Activated naive CD8-positive, alpha-beta T cell treated with anti-CD3 and anti-CD28 coated beads for 36 hours (primary cell): ENCODE data around the gene ALMS1. TPM values are rescaled to one million over a fixed set of nuclear protein-coding genes. Genes with fewer than 3 reads are reported as not detected.
"Not testable (repeated sequence)": the region's sequence is repeated elsewhere in the genome, so short reads cannot be mapped to it uniquely, and the experiment has no call there.

Source experiments
- DNase-seq: peaks from one replicate; pipeline ENCODE4 v3.0.0; 2021
- H3K27ac Mint-ChIP-seq: one replicate; pipeline ENCODE4 v1.8.0; 2022; ENCODE audit warnings: mild to moderate bottlenecking, moderate library complexity, mixed read lengths
- H3K27me3 Mint-ChIP-seq: one replicate; pipeline ENCODE4 v1.8.0; 2022; ENCODE audit warnings: mild to moderate bottlenecking, mixed read lengths
- H3K36me3 Mint-ChIP-seq: one replicate; pipeline ENCODE4 v1.8.0; 2021; ENCODE audit warnings: mild to moderate bottlenecking, mixed read lengths
- H3K4me1 Mint-ChIP-seq: one replicate; pipeline ENCODE4 v1.8.0; 2021; ENCODE audit warnings: mixed read lengths
- H3K4me3 Mint-ChIP-seq: one replicate; pipeline ENCODE4 v1.8.0; 2022; ENCODE audit warnings: mild to moderate bottlenecking, moderate library complexity, mixed read lengths
- H3K9me3 Mint-ChIP-seq: one replicate; pipeline ENCODE4 v1.8.0; 2022; ENCODE audit warnings: mixed read lengths
- total RNA-seq, 2 experiments: library from RNA; stranded (reverse); gene quantifications; one replicate each; pipeline ENCODE4 v1.2.3, GENCODE V29; 2021

Gene ALMS1
- total RNA-seq, 2 experiments from 2014 or later, result 18.3 to 23.5 TPM

DNA sequence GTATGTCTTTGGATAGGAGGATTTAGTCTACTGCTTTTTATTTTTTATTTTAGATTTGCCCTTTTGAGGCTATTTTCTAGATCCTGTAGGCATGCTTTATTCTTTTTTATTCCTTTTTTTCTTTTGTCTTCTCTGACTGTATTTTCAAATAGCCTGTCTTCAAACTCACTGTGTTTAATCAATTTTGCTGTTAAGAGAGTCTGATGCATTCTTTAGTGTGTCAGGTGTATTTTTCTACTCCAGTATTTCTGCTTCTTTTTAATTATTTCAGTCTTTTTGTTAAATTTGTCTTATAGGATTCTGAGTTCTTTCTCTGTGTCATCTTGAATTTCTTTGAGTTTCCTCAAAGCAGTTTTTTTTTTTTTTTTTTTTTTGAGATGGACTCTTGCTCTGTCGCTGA is 143.1 kb downstream of the ALMS1 start:
- H3K36me3 Mint-ChIP-seq, result peaks cover 86% of the 10 kb centered on the region
- no peak for DNase-seq
- H3K27me3 Mint-ChIP-seq, result no peaks in the 10 kb centered on the region
- no peak overlapping the region for H3K27ac Mint-ChIP-seq
- H3K4me1 Mint-ChIP-seq, result peaks cover 2% of the 10 kb centered on the region
- peaks cover 46% of the 10 kb centered on the region for H3K9me3 Mint-ChIP-seq
- H3K4me3 Mint-ChIP-seq, result no peak overlapping the region

DNA sequence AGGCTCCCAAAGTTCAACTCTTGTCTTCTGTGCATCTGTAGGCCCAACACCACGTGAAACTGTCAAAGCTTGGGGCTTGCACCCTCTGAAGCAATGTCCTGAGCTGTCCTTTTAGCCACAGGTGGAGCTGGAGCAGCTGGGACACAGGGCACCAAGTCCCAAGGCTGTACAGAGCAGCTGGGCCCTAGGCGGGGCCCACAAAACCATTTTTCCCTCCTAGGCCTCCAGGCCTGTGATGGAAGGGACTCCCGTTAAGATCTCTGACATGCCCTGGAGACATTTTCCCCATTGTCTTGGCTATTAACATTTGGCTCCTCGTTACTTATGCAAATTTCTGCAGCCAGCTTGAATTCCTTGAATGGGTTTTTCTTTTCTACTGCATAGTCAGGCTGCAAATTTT is 145.1 kb downstream of the ALMS1 start:
- H3K27ac Mint-ChIP-seq, H3K4me3 Mint-ChIP-seq, DNase-seq, H3K27me3 Mint-ChIP-seq, H3K4me1 Mint-ChIP-seq: not testable (repeated sequence)
- Mint-ChIP-seq H3K36me3 (peaks cover 84% of the 10 kb centered on the region), H3K9me3 (peaks cover 36% of the 10 kb centered on the region)

DNA sequence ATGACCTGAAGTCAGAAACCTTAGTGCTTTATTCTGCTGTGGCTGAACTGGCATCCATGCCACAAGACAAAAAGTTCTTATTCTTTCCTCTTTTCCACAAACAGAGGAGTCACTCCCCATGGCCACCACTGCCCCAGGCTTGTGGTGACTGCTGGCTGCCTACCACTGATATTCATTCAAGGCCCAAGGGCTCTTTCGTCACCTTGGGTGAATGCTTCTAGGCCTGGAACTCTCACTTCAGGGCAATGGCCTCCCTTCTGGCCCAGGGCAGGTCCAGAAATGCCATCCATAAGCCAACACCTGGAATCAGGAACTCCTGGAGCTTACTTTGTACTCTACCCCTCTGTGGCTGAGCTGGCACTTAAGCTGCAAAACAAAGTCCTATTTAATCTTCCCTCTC is 146.7 kb downstream of the ALMS1 start:
- no peak overlapping the region for H3K4me3 Mint-ChIP-seq
- no peak for DNase-seq
- peaks cover 24% of the 10 kb centered on the region for H3K9me3 Mint-ChIP-seq
- peaks cover 84% of the 10 kb centered on the region for H3K36me3 Mint-ChIP-seq
- H3K27me3 Mint-ChIP-seq, result no peaks in the 10 kb centered on the region
- H3K27ac Mint-ChIP-seq, result no peak overlapping the region
- H3K4me1 Mint-ChIP-seq, result peaks cover 2% of the 10 kb centered on the region

DNA sequence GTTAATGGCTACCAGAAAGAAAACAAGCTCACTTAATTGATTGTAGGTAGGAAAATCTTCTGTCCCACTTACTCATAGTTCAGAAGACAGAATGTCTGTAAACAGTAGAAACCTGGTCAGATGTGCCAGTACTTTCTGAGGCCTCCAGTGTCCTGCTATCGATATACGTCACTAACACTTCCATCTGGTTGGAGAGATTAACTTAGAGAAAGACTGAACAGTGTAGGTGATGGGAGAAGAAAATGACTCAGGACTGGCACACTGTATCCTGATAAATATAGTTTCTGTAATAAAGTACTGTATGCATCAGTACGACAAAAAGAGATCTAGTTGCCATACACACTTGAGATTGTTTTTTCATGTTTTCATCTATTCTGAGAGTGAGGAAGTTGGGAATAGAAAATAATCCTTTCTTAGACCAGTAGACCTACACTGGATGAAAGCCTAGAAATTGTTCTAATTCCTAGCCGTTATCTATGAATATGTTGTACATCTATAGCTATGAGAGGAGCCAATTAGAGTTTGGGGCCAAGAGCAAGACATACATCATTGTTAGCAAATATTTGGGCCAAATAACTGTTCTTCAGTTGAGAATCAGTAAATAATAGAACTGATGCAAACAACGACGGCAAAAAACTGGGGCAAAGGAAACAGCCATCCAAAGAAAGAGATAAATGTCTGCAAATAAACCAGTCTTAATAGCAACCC is 150.7 kb downstream of the ALMS1 start:
- DNase-seq, result no peak
- Mint-ChIP-seq H3K4me3 (no peak overlapping the region), H3K36me3 (peaks cover 66% of the 10 kb centered on the region), H3K4me1 (no peaks in the 10 kb centered on the region), H3K27ac (no peak overlapping the region), H3K27me3 (no peaks in the 10 kb centered on the region), H3K9me3 (peaks cover 19% of the 10 kb centered on the region)

DNA sequence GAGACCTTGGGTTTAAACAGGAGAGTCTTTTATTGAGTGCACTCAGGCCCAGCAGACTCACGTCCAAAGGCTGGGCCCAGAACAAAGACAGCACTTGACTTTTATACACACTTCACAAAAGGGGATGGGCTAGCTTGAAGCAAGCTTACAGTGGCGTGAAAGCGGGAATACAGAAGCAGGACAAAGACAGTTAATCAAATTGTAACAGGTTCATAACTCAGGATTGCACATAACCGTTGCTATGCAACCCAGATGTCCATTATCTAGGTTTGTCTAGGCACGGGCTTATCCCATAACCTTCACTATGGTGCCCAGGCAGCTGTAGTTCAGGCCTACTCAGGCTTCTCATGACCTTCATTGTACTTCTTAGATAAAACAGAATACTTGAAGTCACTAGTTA is 175.2 kb downstream of the ALMS1 start:
- not testable (repeated sequence) for H3K4me3 Mint-ChIP-seq, H3K9me3 Mint-ChIP-seq, H3K27me3 Mint-ChIP-seq, H3K4me1 Mint-ChIP-seq, DNase-seq, H3K27ac Mint-ChIP-seq
- peaks cover 15% of the 10 kb centered on the region for H3K36me3 Mint-ChIP-seq

DNA sequence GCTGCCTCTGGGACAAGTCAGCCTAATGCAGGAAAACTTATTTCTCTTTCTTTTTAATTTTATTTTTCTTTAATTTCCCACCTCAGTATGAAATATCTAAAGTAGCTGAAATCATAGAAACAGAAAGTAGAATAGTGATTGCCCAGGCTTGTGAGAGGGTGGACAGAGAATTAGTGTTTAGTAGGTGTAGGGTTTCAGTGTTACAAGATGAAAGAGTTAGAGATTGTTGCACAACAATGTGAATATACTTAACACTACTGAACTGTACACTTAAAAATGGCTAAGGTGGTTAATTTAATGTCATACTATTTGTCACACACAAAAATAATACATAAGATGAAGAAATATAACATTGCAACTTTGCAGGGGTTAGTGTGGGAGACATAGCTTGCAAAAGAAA is 175.8 kb downstream of the ALMS1 start:
- no peak overlapping the region for H3K4me3 Mint-ChIP-seq
- no peak for DNase-seq
- peaks cover 3% of the 10 kb centered on the region for H3K4me1 Mint-ChIP-seq
- peaks cover 18% of the 10 kb centered on the region for H3K36me3 Mint-ChIP-seq
- no peaks in the 10 kb centered on the region for H3K9me3 Mint-ChIP-seq
- H3K27me3 Mint-ChIP-seq, result no peaks in the 10 kb centered on the region
- no peak overlapping the region for H3K27ac Mint-ChIP-seq

DNA sequence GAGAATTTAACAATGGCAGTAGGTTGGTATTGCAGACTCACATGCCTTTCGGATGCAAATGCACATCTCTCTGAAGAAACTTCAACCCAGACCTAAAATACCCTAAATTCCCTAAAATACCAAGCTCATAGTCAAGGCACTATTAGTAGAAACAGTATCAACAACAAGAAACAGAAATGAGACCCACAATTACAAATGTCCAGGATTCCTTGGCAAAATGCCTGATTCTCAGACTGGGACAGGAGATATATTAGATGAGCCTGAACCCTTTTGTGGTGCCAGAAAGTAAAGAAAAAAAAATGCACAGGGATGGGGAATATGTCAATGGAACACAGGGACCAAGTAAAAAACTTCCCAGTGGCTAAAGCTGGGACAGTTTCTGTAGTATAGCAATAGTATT is 179.3 kb downstream of the ALMS1 start:
- peaks cover 10% of the 10 kb centered on the region for H3K36me3 Mint-ChIP-seq
- no peak overlapping the region for H3K4me3 Mint-ChIP-seq
- no peaks in the 10 kb centered on the region for H3K9me3 Mint-ChIP-seq
- H3K27ac Mint-ChIP-seq, result no peak overlapping the region
- peaks cover 3% of the 10 kb centered on the region for H3K4me1 Mint-ChIP-seq
- no peak for DNase-seq
- no peaks in the 10 kb centered on the region for H3K27me3 Mint-ChIP-seq

DNA sequence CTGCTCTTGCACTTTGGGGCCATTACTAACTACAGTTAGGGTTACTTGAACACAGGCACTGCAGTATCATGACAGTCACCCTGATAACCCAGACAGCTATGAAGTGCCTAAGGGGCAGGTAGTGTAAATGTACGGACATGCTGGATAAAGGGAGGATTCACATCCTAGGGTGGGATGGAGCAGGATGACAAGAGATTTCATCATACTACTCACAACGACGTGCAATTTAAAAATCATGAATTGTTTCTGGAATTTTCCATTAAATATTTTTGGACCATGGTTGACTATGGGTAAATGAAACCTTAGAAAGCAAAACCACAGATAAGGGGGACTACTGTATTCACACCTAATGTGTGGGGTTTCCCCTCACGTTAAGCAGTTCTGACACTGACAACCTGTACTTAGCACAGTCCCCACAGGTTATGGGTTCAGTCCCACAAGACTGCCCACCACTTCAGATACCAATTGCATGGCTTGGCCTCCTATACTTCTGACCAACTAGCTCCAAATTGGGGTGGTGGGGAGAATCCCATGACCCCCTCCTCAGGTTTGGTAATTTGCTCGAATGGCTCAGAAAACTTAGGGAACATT is 180.7 kb downstream of the ALMS1 start:
- H3K27me3 Mint-ChIP-seq, result no peaks in the 10 kb centered on the region

DNA sequence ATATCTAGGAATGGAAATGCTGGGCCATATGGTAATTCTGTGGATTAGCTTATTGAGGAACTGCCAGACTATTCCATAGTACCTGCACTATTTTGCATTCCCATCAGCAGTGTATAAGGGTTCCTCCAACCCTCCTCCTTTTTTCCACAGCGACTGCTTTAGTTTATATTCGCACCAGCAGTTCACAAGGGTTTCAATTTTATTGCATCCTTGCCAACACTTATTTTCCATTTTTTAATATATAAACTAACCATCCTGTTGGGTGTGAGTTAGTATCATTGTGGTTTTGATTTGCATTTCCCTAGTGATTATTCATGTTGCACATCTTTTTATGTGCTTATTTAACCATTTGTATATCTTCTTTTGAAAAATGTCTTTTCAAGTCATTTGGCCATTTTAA is 189.6 kb downstream of the ALMS1 start:
- H3K36me3 Mint-ChIP-seq, result peaks cover 35% of the 10 kb centered on the region
- DNase-seq, result no peak
- H3K27me3 Mint-ChIP-seq, result no peaks in the 10 kb centered on the region
- peaks cover 14% of the 10 kb centered on the region for H3K9me3 Mint-ChIP-seq
- no peak overlapping the region for H3K4me3 Mint-ChIP-seq
- H3K4me1 Mint-ChIP-seq, result peaks cover 5% of the 10 kb centered on the region
- H3K27ac Mint-ChIP-seq, result no peak overlapping the region

More for the DNA sequence above, 180.7 kb downstream of the ALMS1 start:
- Mint-ChIP-seq H3K9me3 (no peaks in the 10 kb centered on the region), H3K4me1 (peaks cover 2% of the 10 kb centered on the region), H3K36me3 (peaks cover 9% of the 10 kb centered on the region), H3K4me3 (no peak overlapping the region), H3K27ac (no peak overlapping the region)
- no peak for DNase-seq

DNA sequence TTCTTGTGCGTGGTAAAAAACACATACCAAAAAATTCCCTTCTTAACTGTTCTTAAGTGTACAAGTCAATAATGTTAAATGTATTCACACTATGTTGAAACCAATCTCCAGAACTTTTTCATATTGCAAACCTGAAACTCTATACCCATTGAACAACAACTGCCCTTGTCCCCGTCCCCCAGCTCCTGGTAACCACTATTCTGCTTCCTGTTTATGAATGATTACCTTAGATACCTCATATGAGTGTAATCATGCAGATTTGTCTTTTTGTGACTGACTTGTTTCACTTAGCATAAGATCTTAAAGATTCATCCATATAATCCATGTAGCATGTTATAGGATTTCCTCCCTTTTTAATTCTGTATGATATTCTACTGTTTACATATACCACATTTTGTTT is 196.7 kb downstream of the ALMS1 start:
- H3K4me1 Mint-ChIP-seq, result peaks cover 2% of the 10 kb centered on the region
- H3K27me3 Mint-ChIP-seq, result no peaks in the 10 kb centered on the region
- no peak overlapping the region for H3K4me3 Mint-ChIP-seq
- H3K9me3 Mint-ChIP-seq, result peaks cover 24% of the 10 kb centered on the region
- no peak overlapping the region for H3K27ac Mint-ChIP-seq
- DNase-seq, result no peak
- H3K36me3 Mint-ChIP-seq, result peaks cover 51% of the 10 kb centered on the region

DNA sequence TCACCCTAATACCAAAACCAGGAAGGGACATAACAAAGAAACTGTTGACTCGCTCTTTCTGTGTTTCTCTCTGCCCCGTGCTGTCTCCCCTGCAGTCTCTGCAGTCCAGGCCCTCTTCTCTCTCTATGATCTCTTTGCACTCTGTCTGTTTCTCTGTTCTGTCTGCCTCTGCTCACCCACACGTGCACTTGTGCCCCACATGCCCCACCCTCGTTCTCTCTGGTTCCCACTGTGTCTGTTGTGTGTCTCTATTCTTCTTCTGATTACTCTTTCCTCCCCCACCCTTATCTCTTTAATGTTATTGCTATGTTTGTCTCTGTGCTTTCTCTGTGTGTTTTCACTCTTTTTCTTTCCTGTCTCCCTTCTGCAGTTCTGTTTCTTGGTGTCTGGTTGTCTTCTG is 202.5 kb downstream of the ALMS1 start:
- Mint-ChIP-seq H3K36me3 (peaks cover 15% of the 10 kb centered on the region), H3K4me1 (peaks cover 4% of the 10 kb centered on the region), H3K27ac (no peak overlapping the region), H3K9me3 (peaks cover 6% of the 10 kb centered on the region), H3K4me3 (no peak overlapping the region), H3K27me3 (no peaks in the 10 kb centered on the region)
- no peak for DNase-seq

DNA sequence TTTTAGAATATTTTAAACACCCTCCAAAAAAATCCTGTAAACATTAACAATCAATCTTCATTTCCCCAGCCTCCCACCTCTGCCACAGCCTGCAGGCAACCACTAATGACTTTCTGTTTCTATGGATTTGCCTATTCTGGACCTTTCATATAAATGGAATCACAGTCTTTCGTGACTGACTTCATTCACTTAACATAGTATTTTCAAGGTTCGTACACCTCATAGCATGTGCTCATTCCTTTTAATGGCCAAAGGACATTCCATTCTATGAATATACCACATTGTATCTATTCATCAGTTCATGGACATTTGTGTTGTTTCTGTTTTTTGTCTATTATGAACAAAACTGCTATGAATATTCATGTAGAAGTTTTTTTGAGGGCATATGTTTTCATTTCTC is 208.0 kb downstream of the ALMS1 start:
- Mint-ChIP-seq H3K36me3 (peaks cover 13% of the 10 kb centered on the region), H3K4me3 (no peak overlapping the region), H3K9me3 (peaks cover 6% of the 10 kb centered on the region), H3K4me1 (no peaks in the 10 kb centered on the region), H3K27me3 (no peaks in the 10 kb centered on the region), H3K27ac (no peak overlapping the region)
- DNase-seq, result no peak

DNA sequence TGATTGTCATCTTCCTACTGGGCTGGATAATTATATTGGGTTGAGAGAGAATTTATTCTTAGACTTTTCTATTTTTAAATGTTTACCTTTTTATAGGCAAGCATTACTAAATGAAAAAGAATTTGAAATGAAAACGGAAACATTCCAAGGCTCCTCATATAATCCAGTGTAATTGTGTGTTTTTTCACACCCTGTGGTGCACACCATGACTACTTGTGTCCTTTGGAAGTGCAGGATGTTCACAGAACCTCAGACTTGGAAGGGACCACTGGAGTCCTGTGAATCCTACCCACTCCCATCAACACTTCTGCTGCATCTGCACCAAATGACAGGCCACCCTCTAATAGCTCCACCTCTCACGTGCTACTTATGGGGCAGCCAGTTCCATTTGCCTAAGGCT is 208.6 kb downstream of the ALMS1 start:
- no peak for DNase-seq
- peaks cover 13% of the 10 kb centered on the region for H3K36me3 Mint-ChIP-seq
- no peaks in the 10 kb centered on the region for H3K27me3 Mint-ChIP-seq
- no peak overlapping the region for H3K27ac Mint-ChIP-seq
- H3K4me1 Mint-ChIP-seq, result no peaks in the 10 kb centered on the region
- H3K4me3 Mint-ChIP-seq, result no peak overlapping the region
- peaks cover 6% of the 10 kb centered on the region for H3K9me3 Mint-ChIP-seq

DNA sequence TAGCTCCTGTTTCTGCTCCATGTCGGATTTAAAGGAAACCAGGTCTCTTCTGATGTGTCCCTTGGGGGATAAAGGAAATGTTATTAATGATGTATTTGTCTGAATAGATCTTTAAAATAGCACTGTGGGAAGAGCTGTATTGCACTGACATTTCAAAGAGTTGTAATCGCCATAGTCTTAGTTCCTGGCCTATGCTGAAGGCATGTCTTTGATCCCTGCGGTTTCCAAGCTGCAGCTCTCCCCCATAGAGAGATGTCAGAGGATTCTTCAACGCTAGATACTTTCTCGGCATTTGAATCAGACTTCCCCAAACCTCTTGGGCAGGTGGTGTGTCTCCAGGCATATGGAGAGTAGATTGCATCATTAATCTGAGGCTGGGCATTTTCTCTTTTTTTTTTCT is 216.1 kb downstream of the ALMS1 start:
- Mint-ChIP-seq H3K36me3 (peaks cover 16% of the 10 kb centered on the region), H3K4me3 (no peak overlapping the region), H3K27me3 (no peaks in the 10 kb centered on the region), H3K4me1 (peaks cover 3% of the 10 kb centered on the region), H3K27ac (no peak overlapping the region), H3K9me3 (no peaks in the 10 kb centered on the region)
- no peak for DNase-seq

DNA sequence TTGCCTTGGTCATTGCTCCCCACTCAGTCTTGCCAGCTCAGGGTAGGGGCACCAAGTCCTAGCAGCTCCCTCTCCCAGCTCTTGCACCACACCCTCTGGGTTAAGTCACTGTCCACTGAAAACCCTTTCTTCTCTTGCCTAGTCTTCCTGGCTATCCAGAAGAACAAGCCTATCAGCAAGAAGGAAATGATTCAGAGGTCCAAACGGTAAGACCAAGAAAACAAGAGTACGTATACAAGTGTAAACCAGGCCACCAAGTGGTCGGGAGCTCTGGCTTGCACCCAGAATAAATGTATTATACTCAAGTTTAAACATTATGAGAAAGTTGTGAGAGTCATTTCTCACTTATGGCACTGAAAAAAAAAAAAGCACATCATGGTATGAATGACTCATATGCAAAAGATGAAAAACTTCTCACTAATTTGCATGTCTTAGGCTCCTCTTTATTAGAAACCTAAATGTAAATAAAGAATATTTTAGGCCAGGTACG is 217.5 kb downstream of the ALMS1 start:
- not testable (repeated sequence) for H3K4me3 Mint-ChIP-seq, DNase-seq, H3K4me1 Mint-ChIP-seq, H3K9me3 Mint-ChIP-seq, H3K27ac Mint-ChIP-seq, H3K27me3 Mint-ChIP-seq
- peaks cover 20% of the 10 kb centered on the region for H3K36me3 Mint-ChIP-seq

DNA sequence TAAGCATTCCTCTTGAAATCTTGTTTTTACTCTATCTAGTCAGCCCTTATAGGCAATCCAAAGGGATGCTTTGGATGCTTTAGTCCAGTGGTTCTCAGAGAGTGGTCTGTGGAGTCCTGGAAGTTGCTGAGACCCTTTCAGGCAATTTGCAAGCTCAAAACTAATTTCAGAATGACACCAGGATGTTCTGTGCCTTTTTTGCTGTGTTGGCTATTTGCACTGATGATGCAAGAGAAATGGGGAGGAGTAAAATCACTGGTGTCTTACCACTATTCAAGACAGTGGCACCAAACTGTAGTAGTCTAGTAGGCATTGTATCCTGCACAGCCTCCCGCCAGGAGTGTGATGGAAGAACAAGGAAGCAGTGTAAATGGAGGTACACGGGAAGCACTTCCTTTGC is 219.0 kb downstream of the ALMS1 start:
- H3K4me3 Mint-ChIP-seq, result not testable (repeated sequence)

More for the DNA sequence above, 219.0 kb downstream of the ALMS1 start:
- not testable (repeated sequence) for H3K27me3 Mint-ChIP-seq, H3K4me1 Mint-ChIP-seq, H3K9me3 Mint-ChIP-seq, DNase-seq, H3K27ac Mint-ChIP-seq
- peaks cover 25% of the 10 kb centered on the region for H3K36me3 Mint-ChIP-seq
